Neural cell (in vitro differentiated cells): ENCODE data around the gene KLHDC8A. TPM values are rescaled to one million over a fixed set of nuclear protein-coding genes. Genes with fewer than 3 reads are reported as not detected.

Experiments used
- H2AFZ ChIP-seq: fragments of 200-600, 300-800 bp; sonication (generic), shearing (Covaris generic); 2 replicates; pipeline ENCODE4 v1.6.0; 2014; ENCODE audit warnings: low read depth, mild to moderate bottlenecking, antibody characterized with exemption, low read length, moderate library complexity
- H3F3A ChIP-seq: fragments of 200-600 bp; shearing (Covaris generic); 2 replicates; pipeline ENCODE4 v1.6.1; 2016; ENCODE audit warnings: mild to moderate bottlenecking, moderate library complexity, mixed read lengths, antibody characterized with exemption, low read length; ENCODE audit not compliant: insufficient read depth, poor library complexity, severe bottlenecking
- H3K27ac ChIP-seq: fragments of 200-600, 300-800 bp; sonication (generic), shearing (Covaris generic); 2 replicates; pipeline ENCODE4 v1.5.1; 2014; ENCODE audit warnings: mild to moderate bottlenecking, low read length, moderate library complexity
- H3K27me3 ChIP-seq: fragments of 300-800, 200-600 bp; sonication (generic), shearing (Covaris generic); 2 replicates; pipeline ENCODE4 v1.6.0; 2014; ENCODE audit warnings: mild to moderate bottlenecking, low read depth, low read length, moderate library complexity; ENCODE audit not compliant: insufficient read depth
- H3K36me3 ChIP-seq: fragments of 300-800, 200-600 bp; sonication (generic), shearing (Covaris generic); 2 replicates; pipeline ENCODE4 v1.5.1; 2014; ENCODE audit warnings: mild to moderate bottlenecking, antibody characterized with exemption, low read length, moderate library complexity; ENCODE audit not compliant: insufficient read depth
- H3K4me2 ChIP-seq: fragments of 300-800, 200-600 bp; sonication (generic), shearing (Covaris generic); 2 replicates; pipeline ENCODE4 v1.6.0; 2014; ENCODE audit warnings: mild to moderate bottlenecking, low read length
- H3K4me3 ChIP-seq: fragments of 300-800, 200-600 bp; sonication (generic), shearing (Covaris generic); 2 replicates; pipeline ENCODE4 v1.5.1; 2014; ENCODE audit warnings: mild to moderate bottlenecking, low read length, moderate library complexity
- H3K79me2 ChIP-seq: fragments of 200-600 bp; shearing (Covaris generic); replicated peaks from 2 replicates; pipeline ENCODE4 v1.6.0; 2014; ENCODE audit warnings: mild to moderate bottlenecking, low read length, moderate library complexity; ENCODE audit not compliant: insufficient read depth
- H3K9ac ChIP-seq: fragments of 300-800, 200-600 bp; sonication (generic), shearing (Covaris generic); 2 replicates; pipeline ENCODE4 v1.6.1; 2016; ENCODE audit warnings: mild to moderate bottlenecking, low read length, mixed read lengths
- H3K9me2 ChIP-seq: fragments of 200-600 bp; shearing (Covaris generic); 2 replicates; pipeline ENCODE4 v1.6.1; 2016; ENCODE audit warnings: mild to moderate bottlenecking, low read length, mixed read lengths; ENCODE audit not compliant: insufficient read depth
- H3K9me3 ChIP-seq: fragments of 200-600, 300-800 bp; sonication (generic), shearing (Covaris generic); 2 replicates; pipeline ENCODE4 v1.6.1; 2016; ENCODE audit warnings: mild to moderate bottlenecking, mixed run types, low read length, moderate library complexity, mixed read lengths
- H4K20me1 ChIP-seq: fragments of 200-600 bp; shearing (Covaris generic); 2 replicates; pipeline ENCODE4 v1.6.1; 2016; ENCODE audit warnings: mild to moderate bottlenecking, mixed run types; ENCODE audit not compliant: insufficient read depth
- EP300 ChIP-seq: fragments of 450-650 bp; conservative IDR thresholded peaks from 2 replicates; pipeline ENCODE4 v1.6.1; 2014; ENCODE audit warnings: antibody characterized with exemption, mild to moderate bottlenecking, moderate library complexity; ENCODE audit not compliant: poor library complexity, severe bottlenecking
- EZH2 ChIP-seq: fragments of 200-600, 300-800 bp; shearing (Covaris generic), sonication (generic); IDR thresholded peaks from 2 replicates; pipeline ENCODE4 v1.6.1; 2014; ENCODE audit warnings: antibody characterized with exemption, low read length, borderline replicate concordance, mild to moderate bottlenecking; ENCODE audit not compliant: insufficient read depth, poor library complexity, severe bottlenecking
- MXI1 ChIP-seq: fragments of 450-650 bp; conservative IDR thresholded peaks from 2 replicates; pipeline ENCODE4 v1.6.1; 2014; ENCODE audit warnings: antibody characterized with exemption, mild to moderate bottlenecking; ENCODE audit not compliant: poor library complexity, severe bottlenecking
- POLR2AphosphoS5 ChIP-seq: IDR thresholded peaks from 2 replicates; pipeline ENCODE4 v1.6.1; 2012
- RAD21 ChIP-seq: fragments of 450-650 bp; conservative IDR thresholded peaks from 2 replicates; pipeline ENCODE4 v1.6.1; 2014; ENCODE audit warnings: antibody characterized with exemption, mild to moderate bottlenecking, moderate library complexity
- REST ChIP-seq: IDR thresholded peaks from 2 replicates; pipeline ENCODE4 v1.6.1; 2012; ENCODE audit warnings: borderline replicate concordance
- SMC3 ChIP-seq: fragments of 450-650 bp; conservative IDR thresholded peaks from 2 replicates; pipeline ENCODE4 v1.6.1; 2014; ENCODE audit warnings: antibody characterized with exemption, mild to moderate bottlenecking, moderate library complexity; ENCODE audit not compliant: poor library complexity
- TAF1 ChIP-seq: IDR thresholded peaks from 2 replicates; pipeline ENCODE4 v1.6.1; 2012; ENCODE audit warnings: low read depth
- polyA plus RNA-seq: library from polyadenylated mRNA; depleted of rRNA; stranded (reverse); fragments of >200 nt; gene quantifications from 2 replicates; pipeline ENCODE4 v1.2.3, GENCODE V29; 2014
- TF ChIP-seq, protein P1 (sequence below): fragments of 450-650 bp; IDR thresholded peaks from 2 replicates; pipeline ENCODE4 v1.5.1; 2014; ENCODE audit warnings: antibody characterized with exemption, mild to moderate bottlenecking, moderate library complexity; ENCODE audit not compliant: poor library complexity, severe bottlenecking

The KLHDC8A gene
- polyA plus RNA-seq, 1 donor from 2014 or later: 7.7 TPM

GRCh38 chr1:205374210-205375078 lies 17.7 kb upstream of the KLHDC8A start:
- Histone ChIP-seq H3K79me2 (no peaks in the 10 kb centered on the region), H3K9me3 (no peaks in the 10 kb centered on the region), H3K4me2 (no peak overlapping the region), H3K4me3 (no peak overlapping the region), H3K27ac (no peak overlapping the region), H3K36me3 (no peaks in the 10 kb centered on the region), H3K9me2 (no peaks in the 10 kb centered on the region), H4K20me1 (no peaks in the 10 kb centered on the region), H2AFZ (no peak overlapping the region), H3K27me3 (no peaks in the 10 kb centered on the region), H3K9ac (no peak overlapping the region), H3F3A (no peaks in the 10 kb centered on the region)
- TF ChIP-seq POLR2AphosphoS5 (no peak), REST (no peak), RAD21 (no peak), MXI1 (no peak), TAF1 (no peak), EP300 (no peak), EZH2 (no peak), SMC3 (no peak)
- TF ChIP-seq, protein P1, sequence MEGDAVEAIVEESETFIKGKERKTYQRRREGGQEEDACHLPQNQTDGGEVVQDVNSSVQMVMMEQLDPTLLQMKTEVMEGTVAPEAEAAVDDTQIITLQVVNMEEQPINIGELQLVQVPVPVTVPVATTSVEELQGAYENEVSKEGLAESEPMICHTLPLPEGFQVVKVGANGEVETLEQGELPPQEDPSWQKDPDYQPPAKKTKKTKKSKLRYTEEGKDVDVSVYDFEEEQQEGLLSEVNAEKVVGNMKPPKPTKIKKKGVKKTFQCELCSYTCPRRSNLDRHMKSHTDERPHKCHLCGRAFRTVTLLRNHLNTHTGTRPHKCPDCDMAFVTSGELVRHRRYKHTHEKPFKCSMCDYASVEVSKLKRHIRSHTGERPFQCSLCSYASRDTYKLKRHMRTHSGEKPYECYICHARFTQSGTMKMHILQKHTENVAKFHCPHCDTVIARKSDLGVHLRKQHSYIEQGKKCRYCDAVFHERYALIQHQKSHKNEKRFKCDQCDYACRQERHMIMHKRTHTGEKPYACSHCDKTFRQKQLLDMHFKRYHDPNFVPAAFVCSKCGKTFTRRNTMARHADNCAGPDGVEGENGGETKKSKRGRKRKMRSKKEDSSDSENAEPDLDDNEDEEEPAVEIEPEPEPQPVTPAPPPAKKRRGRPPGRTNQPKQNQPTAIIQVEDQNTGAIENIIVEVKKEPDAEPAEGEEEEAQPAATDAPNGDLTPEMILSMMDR: no peak

DNA sequence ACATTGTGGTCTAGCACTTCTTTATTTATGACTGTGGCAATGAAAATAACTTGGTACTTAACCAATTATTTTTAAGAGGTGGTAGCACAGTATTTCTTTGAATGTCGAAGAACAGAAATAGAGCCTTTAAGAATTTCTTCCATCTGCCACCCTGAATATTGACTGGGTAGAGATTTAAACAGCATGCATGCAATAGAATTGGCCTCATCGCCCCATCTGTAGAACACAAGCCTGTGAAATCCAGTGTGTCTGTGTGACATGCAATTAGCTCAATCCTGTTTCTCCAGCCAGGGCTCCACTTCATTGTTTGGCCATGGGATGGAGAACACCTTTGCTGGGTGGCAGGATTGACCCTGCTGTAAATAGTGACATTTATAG lies 17.1 kb upstream of the KLHDC8A start:
- Histone ChIP-seq H3F3A (no peaks in the 10 kb centered on the region), H4K20me1 (no peaks in the 10 kb centered on the region), H3K79me2 (no peaks in the 10 kb centered on the region), H3K9ac (no peak overlapping the region), H3K36me3 (no peaks in the 10 kb centered on the region), H3K4me3 (no peak overlapping the region), H3K27me3 (no peaks in the 10 kb centered on the region), H2AFZ (no peak overlapping the region), H3K9me2 (no peaks in the 10 kb centered on the region), H3K9me3 (no peaks in the 10 kb centered on the region), H3K27ac (no peak overlapping the region), H3K4me2 (no peak overlapping the region)
- TF ChIP-seq, protein P1: no peak
- TF ChIP-seq SMC3 (no peak), MXI1 (no peak), EZH2 (no peak), RAD21 (no peak)
